Prostate gland (tissue), 2 donors: Measurements from ENCODE around the gene LRBA.

Experiments used
- CTCF ChIP-seq, 4 experiments: fragments of 200-600 bp in 2 of 4; fragments of 450-650 bp in 2 of 4; sonication (generic) in 2 of 4; IDR thresholded peaks; 1 replicate in 3 of 4; 2 replicates in 1 of 4; pipeline ENCODE4 v1.5.1; 2016 to 2019; ENCODE audit warnings: antibody characterized with exemption in 4 of 4, mild to moderate bottlenecking in 2 of 4, moderate library complexity in 2 of 4
- POLR2A ChIP-seq: fragments of 450-650 bp; IDR thresholded peaks from one replicate; pipeline ENCODE4 v1.6.1; 2016; ENCODE audit warnings: antibody characterized with exemption, mild to moderate bottlenecking
- POLR2AphosphoS5 ChIP-seq: sonication (generic); formaldehyde crosslinking; IDR thresholded peaks from one replicate; pipeline ENCODE4 v1.6.1; 2017; ENCODE audit warnings: antibody characterized with exemption

- no peak for TF ChIP-seq CTCF (IDR thresholded peaks at IDR 0.05)
- no peak for TF ChIP-seq POLR2A
- TF ChIP-seq POLR2AphosphoS5, result no peak
These were observed 320.6 kb downstream of the LRBA start for GRCh38 chr4:150694438-150694837.
